ENCODE measurements around the gene ATP2B2.

DNA sequence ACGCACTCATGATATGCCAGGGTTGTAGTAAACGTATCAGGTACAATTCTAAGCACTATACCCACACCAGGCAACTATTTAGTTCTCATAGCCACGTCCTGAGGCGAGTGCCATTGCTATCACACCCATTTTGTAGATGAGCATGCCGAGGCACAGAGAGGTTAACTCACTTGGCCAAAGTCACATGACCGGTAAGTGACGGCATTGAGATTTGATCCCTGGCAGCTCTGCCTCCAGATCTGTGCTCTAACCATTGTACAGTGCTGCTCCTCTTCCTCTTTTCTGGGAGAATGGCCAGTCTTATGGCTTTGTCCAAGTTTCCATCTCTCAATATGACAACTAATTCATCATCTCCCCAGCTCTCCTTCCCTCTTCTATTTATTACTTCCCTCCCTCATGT, 18.9 kb upstream of the ATP2B2 start:
- no peak for TF ChIP-seq CTCF (IDR thresholded peaks at IDR 0.05)
- TF ChIP-seq POLR2A (IDR thresholded peaks at IDR 0.05): no peak

All from uterus (tissue), 2 donors.